Loucy (cell line): ENCODE data around the gene P3H1.

Experiments
- CTCF ChIP-seq: fragments of 200-600 bp; sonication (generic); conservative IDR thresholded peaks from 2 replicates; pipeline ENCODE4 v1.5.1; 2014; ENCODE audit warnings: mild to moderate bottlenecking, antibody characterized with exemption, low read length
- EZH2phosphoT487 ChIP-seq: fragments of 200-600 bp; IDR thresholded peaks from 2 replicates; pipeline ENCODE4 v1.6.1; 2018; ENCODE audit warnings: antibody characterized with exemption, mild to moderate bottlenecking, moderate library complexity, borderline replicate concordance

DNA sequence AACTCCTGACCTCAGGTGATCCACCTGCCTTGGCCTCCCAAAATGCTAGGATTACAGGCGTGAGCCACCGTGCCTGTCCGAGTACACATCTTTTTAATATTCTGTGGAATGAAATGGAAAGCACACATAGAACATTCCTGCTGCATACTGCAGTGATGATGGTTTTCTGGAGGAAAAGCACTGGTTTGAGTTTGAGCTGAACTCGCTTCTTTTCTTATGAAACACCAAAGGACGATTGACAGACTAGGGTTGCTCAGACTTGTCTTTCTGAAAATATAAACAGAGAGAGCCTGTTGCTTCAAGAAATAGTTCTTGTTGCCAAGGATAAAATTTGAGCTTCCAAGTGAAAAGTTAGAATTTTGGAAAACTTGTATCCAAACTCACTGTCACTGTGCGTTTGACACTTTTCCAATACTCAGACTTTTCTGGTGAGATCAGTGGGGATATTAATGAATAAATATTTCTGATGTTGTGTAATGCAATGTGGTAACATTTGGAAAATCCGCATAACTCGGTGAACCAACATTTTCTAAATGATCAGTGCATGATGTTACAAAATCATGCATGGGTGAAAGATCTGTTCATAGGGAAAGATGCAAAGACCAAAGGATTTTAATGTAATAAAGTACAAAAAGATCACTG is 35.1 kb upstream of the P3H1 start:
- no peak for TF ChIP-seq CTCF
- no peak for TF ChIP-seq EZH2phosphoT487
